HepG2 (cell line): ENCODE data around the gene DNASE2. TPM values are rescaled to one million over a fixed set of nuclear protein-coding genes. Genes with fewer than 3 reads are reported as not detected.

ENCODE experiments used
- CBFB ChIP-seq: sonication (generic); formaldehyde crosslinking; IDR thresholded peaks from 2 replicates; pipeline ENCODE4 v1.4.0; 2020; ENCODE audit warnings: missing genetic modification reagents
- DDIT3 ChIP-seq: sonication (generic); formaldehyde crosslinking; IDR thresholded peaks from 2 replicates; pipeline ENCODE4 v1.4.0; 2020; ENCODE audit warnings: mild to moderate bottlenecking, missing genetic modification reagents
- DNMT1 ChIP-seq: sonication (generic); formaldehyde crosslinking; IDR thresholded peaks from 2 replicates; pipeline ENCODE4 v1.5.1; 2020; ENCODE audit warnings: mild to moderate bottlenecking, missing genetic modification reagents
- GATA4 ChIP-seq: sonication (generic); IDR thresholded peaks from 2 replicates; pipeline ENCODE4 v1.6.1; 2016; ENCODE audit warnings: antibody characterized with exemption, low read depth, borderline replicate concordance
- KDM4B ChIP-seq: sonication (generic); formaldehyde crosslinking; IDR thresholded peaks from 2 replicates; pipeline ENCODE4 v1.4.0; 2020; ENCODE audit warnings: missing genetic modification reagents
- MTF1 ChIP-seq: sonication (generic); formaldehyde crosslinking; IDR thresholded peaks from 2 replicates; pipeline ENCODE4 v1.5.0; 2020; ENCODE audit warnings: missing genetic modification reagents
- POGK ChIP-seq: sonication (generic); formaldehyde crosslinking; conservative IDR thresholded peaks from 2 replicates; pipeline ENCODE4 v1.8.0; 2022; ENCODE audit warnings: mild to moderate bottlenecking, moderate library complexity, missing genetic modification reagents
- PRDM15 ChIP-seq: sonication (generic); formaldehyde crosslinking; IDR thresholded peaks from 2 replicates; pipeline ENCODE4 v1.4.0; 2020; ENCODE audit warnings: missing genetic modification reagents
- SP4 ChIP-seq: sonication (generic); formaldehyde crosslinking; IDR thresholded peaks from 2 replicates; pipeline ENCODE4 v1.8.1; 2023; ENCODE audit warnings: mild to moderate bottlenecking, missing genetic modification reagents
- TCF12 ChIP-seq, 2 experiments: fragments of 450-650 bp in 1 of 2; sonication (generic) in 1 of 2; formaldehyde crosslinking in 1 of 2; IDR thresholded peaks; 2 replicates each; pipeline versions ENCODE4 v1.6.1 to v1.8.0; 2017 to 2022; ENCODE audit warnings: antibody characterized with exemption in 1 of 2, mild to moderate bottlenecking in 1 of 2, missing genetic modification reagents in 1 of 2, moderate library complexity in 1 of 2
- ZBTB40 ChIP-seq, 2 experiments: fragments of 450-650 bp in 1 of 2; sonication (generic) in 1 of 2; formaldehyde crosslinking in 1 of 2; IDR thresholded peaks; 2 replicates each; pipeline versions ENCODE4 v1.6.1 to v1.8.0; 2016 to 2022; ENCODE audit warnings: antibody characterized with exemption in 1 of 2, mild to moderate bottlenecking in 1 of 2, missing genetic modification reagents in 1 of 2
- ZMYM2 ChIP-seq: sonication (generic); formaldehyde crosslinking; IDR thresholded peaks from 2 replicates; pipeline ENCODE4 v1.8.0; 2022; ENCODE audit warnings: mild to moderate bottlenecking, missing genetic modification reagents
- polyA plus RNA-seq, 8 experiments: library from polyadenylated mRNA; depleted of rRNA in 3 of 8; stranded (reverse) in 7 of 8; unstranded in 1 of 8; fragments of >200 nt; fragmentation: Illumina TruSeq in 4 of 8; extraction: Trizol in 4 of 8; gene quantifications; 2 replicates each; pipeline versions ENCODE4 v1.2.1 to v1.2.3, GENCODE V29; 2011 to 2016; ENCODE audit warnings: low read depth in 4 of 8, missing spikeins in 1 of 8, mixed read lengths in 1 of 8; ENCODE audit not compliant: insufficient read depth in 1 of 8
- total RNA-seq, 5 experiments: library from RNA; depleted of rRNA; stranded (reverse); fragments of >200 nt; fragmentation: Illumina TruSeq; extraction: Trizol; gene quantifications; 2 replicates each; pipeline ENCODE4 v1.2.3, GENCODE V29; 2016; ENCODE audit warnings: low read depth in 1 of 5

Gene DNASE2
- total and polyA plus RNA-seq, 2 of the 13 experiments (the other 11 are each of a cell fraction or from before 2014, with no cell fraction given) = 7.5 to 16.2 TPM

- no peak for TF ChIP-seq ZBTB40 (IDR thresholded peaks at IDR 0.05)
- TF ChIP-seq ZBTB40 (CRISPR knock-in tag; IDR thresholded peaks at IDR 0.05) = no peak
- TF ChIP-seq DNMT1 (CRISPR knock-in tag) = peak; percentile 78; the same call in 1 of the 2 replicates
- TF ChIP-seq DDIT3 (CRISPR knock-in tag) = no peak
- TF ChIP-seq ZMYM2 (CRISPR knock-in tag) = no peak
- TF ChIP-seq POGK (CRISPR knock-in tag) = no peak; the same call in 1 of the 2 replicates
- no peak for TF ChIP-seq SP4
- TF ChIP-seq MTF1 (CRISPR knock-in tag) = no peak
- TF ChIP-seq GATA4 = no peak
- TF ChIP-seq KDM4B = no peak
- TF ChIP-seq TCF12 (IDR thresholded peaks at IDR 0.05) = no peak
- no peak for TF ChIP-seq TCF12 (CRISPR knock-in tag; IDR thresholded peaks at IDR 0.05)
- no peak for TF ChIP-seq PRDM15
- TF ChIP-seq CBFB (CRISPR knock-in tag) = no peak
Observed at GRCh38 chr19:12847159-12848139, 33.8 kb downstream of the DNASE2 start (continued).
